Ishikawa (cell line): ENCODE results near the gene BRCC3.

Experiments used
- CEBPB ChIP-seq: IDR thresholded peaks from 2 replicates; pipeline ENCODE4 v1.6.1; 2012
- CREB1 ChIP-seq: IDR thresholded peaks from 2 replicates; pipeline ENCODE4 v1.6.1; 2012; ENCODE audit warnings: low read depth
- EGR1 ChIP-seq: IDR thresholded peaks from 2 replicates; pipeline ENCODE4 v1.6.1; 2012
- EP300 ChIP-seq: IDR thresholded peaks from 2 replicates; pipeline ENCODE4 v1.6.1; 2012; ENCODE audit warnings: borderline replicate concordance
- FOXM1 ChIP-seq: IDR thresholded peaks from 2 replicates; pipeline ENCODE4 v1.6.1; 2012; ENCODE audit warnings: low read depth, borderline replicate concordance
- RAD21 ChIP-seq: IDR thresholded peaks from 2 replicates; pipeline ENCODE4 v1.6.1; 2012; ENCODE audit warnings: low read depth
- TAF1 ChIP-seq: IDR thresholded peaks from 2 replicates; pipeline ENCODE4 v1.6.1; 2012; ENCODE audit warnings: low read depth, mild to moderate bottlenecking
- TEAD4 ChIP-seq: IDR thresholded peaks from 2 replicates; pipeline ENCODE4 v1.6.1; 2012
- YY1 ChIP-seq: IDR thresholded peaks from 2 replicates; pipeline ENCODE4 v1.6.1; 2012; ENCODE audit warnings: low read depth
- ZBTB7A ChIP-seq: IDR thresholded peaks from 2 replicates; pipeline ENCODE4 v1.6.1; 2012; ENCODE audit warnings: low read depth
- TF ChIP-seq, protein P1 (sequence below): IDR thresholded peaks from 2 replicates; pipeline ENCODE4 v1.6.1; 2012
- TF ChIP-seq, protein P2 (sequence below): IDR thresholded peaks from 2 replicates; pipeline ENCODE4 v1.6.1; 2012

DNA sequence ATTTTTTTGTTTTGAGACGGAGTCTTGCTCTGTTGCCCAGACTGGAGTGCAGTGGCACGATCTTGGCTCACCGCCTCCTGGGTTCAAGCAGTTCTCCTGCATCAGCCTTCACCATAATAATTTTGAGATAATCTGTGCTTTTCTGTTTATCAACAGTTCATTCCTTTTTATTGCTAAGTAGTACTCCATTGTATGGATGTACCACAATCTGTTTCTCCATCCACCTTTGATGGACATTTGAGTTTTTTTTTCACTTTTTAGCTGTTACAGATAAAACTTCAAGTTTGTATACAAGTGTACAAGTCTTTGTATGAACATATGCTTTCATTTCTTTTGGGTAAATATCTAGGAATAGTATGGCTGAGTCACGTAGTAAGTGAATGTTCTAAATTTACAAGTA is 35.6 kb upstream of the BRCC3 start:
- TF ChIP-seq EP300 (no peak), CREB1 (no peak), YY1 (no peak), CEBPB (no peak), FOXM1 (no peak), RAD21 (no peak), TEAD4 (no peak), ZBTB7A (no peak), EGR1 (no peak), TAF1 (no peak)
- TF ChIP-seq, protein P1, sequence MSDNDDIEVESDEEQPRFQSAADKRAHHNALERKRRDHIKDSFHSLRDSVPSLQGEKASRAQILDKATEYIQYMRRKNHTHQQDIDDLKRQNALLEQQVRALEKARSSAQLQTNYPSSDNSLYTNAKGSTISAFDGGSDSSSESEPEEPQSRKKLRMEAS, result no peak
- TF ChIP-seq, protein P2, sequence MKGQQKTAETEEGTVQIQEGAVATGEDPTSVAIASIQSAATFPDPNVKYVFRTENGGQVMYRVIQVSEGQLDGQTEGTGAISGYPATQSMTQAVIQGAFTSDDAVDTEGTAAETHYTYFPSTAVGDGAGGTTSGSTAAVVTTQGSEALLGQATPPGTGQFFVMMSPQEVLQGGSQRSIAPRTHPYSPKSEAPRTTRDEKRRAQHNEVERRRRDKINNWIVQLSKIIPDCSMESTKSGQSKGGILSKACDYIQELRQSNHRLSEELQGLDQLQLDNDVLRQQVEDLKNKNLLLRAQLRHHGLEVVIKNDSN, result no peak
